GM11168 (cell line): ENCODE results near the gene PYHIN1.
"Not testable (repeated sequence)": the region's sequence is repeated elsewhere in the genome, so short reads cannot be mapped to it uniquely, and the experiment has no call there.

ENCODE experiments used
- in situ Hi-C: fragments of 300-500 bp; cut with MboI; formaldehyde crosslinking; loops from one replicate; pipeline ENCODE4 v1.12.0; 2022; ENCODE audit warnings: low sequenced_read_pairs; ENCODE audit not compliant: unreplicated experiment

PYHIN1 gene

DNA sequence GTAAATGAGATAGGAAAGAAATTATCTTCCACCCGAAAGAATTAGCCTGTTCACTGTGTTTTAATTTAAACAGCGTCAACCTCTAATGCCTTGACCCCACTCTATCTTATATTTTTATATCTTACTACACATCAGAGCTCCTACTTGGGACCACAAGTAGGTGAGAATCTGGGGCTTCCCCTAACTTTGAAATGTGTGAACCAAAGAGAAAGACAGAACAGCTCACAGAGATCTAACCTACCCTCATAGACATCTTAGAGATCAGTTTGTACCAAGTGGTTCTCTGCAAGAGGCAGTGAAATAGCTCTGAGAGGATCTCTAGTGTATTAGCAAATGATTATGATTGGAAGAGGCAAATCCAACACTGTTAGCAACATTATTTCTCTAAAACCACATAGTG, 47.4 kb downstream of the PYHIN1 start:
- in situ Hi-C loops: no loop called here

DNA sequence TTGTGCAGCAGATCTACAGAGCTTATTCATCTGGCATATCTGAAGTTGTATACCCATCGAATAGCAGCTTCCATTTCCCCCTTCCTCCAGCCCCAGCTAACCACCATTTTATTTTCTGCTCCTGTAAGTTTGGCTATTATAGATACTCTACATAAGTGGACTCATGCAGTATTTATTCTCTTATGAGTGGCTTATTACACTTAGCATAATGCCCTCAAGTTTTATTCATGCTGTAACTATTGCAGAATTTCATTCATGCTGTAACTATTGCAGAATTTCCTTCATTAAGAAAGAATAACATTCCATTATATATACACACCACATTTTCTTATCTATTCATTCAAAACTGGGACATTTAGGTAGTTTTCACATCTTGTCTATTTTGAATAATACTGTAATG, 47.9 kb downstream of the PYHIN1 start:
- in situ Hi-C loops: no loop called here

- in situ Hi-C loops: loop anchor here (10.0 kb wide), 1 partner anchor 188 kb away; no protein-coding TSS in a partner anchor
These were observed 51.9 kb downstream of the PYHIN1 start for GRCh38 chr1:158983235-158983634.

DNA sequence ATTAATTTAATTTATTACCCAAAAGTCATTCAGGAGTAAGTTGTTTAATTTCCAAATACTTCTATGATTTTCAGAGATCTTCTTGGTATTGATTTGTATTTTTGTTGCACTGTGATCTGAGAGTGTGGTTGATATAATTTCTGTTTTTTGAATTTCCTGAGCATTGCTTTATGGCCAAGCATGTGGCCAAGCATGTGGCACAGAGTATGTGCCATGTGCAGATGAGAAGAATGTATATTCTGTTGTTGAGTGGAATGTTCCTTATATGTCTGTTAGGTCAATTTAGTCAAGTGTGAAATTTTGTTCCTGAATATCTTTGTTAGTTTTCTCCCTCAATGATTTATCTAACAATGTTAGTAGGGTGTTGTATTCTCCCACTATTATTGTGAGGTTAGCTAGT, 53.0 kb downstream of the PYHIN1 start:
- in situ Hi-C loops: loop anchor here (10.0 kb wide), 1 partner anchor 190 kb away; no protein-coding TSS in a partner anchor

DNA sequence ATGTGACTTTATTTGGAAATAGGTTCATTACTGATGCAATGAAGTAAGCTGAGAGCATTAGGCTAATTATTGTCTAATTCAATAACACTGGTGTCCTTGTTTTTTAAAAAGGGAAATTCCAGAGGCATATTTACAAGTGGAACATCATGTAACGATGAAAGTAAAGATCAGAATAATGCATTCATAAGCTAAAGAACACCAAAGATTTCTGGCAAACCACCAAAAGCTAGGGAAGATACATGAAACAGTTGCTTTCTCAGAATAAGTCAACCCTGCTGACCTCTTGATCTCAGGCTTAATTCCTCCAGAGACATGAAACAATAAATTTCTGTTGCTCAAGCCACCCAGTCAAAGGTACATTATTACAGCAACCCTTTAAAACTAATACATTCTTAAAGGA, 58.1 kb downstream of the PYHIN1 start:
- in situ Hi-C loops: loop anchor here (10.0 kb wide), 1 partner anchor 195 kb away; no protein-coding TSS in a partner anchor

GRCh38 chr1:158992787-158993312, 61.5 kb downstream of the PYHIN1 start:
- in situ Hi-C loops: loop anchor here (10.0 kb wide), 1 partner anchor 488 kb away; no protein-coding TSS in a partner anchor

DNA sequence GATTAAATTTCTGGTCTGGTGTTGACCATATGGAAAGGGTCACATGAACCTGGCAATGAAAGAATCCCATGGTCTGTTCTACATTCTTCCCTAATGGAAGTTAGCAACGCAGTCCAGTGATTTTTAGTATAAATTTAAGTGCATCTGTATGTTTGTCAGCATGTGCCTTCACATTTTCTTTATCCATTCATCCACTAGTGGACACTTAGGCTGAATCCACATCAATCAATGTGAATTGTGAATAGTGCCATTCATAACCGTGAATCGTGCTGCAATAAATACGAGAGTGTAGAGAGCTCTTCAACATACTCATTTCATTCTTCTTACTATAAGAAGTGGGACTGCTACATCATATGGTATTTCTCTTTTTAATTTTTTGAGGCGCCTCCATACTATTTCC, 65.6 kb downstream of the PYHIN1 start:
- in situ Hi-C loops: loop anchor here (10.0 kb wide), 1 partner anchor 492 kb away; no protein-coding TSS in a partner anchor

GRCh38 chr1:158998037-158998780, 66.9 kb downstream of the PYHIN1 start:
- in situ Hi-C loops: loop anchor here (10.0 kb wide), 1 partner anchor 493 kb away; no protein-coding TSS in a partner anchor

DNA sequence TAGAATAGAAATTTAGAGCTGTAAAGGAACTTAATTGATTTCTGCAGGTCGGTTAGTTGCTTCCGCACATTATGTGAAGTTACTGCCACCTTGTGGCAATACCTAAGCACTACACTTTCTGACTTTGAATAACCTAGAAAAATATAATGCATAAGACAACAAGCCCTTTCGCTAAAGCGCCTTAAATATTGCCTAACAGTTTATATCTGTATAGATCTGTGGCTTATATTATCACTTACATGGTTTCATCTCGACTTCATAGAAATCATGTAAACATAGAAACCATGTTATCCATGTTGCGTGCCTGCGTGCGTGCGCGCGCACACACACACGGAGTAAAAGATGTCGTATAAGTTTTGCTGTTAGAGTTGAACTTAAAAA, 67.4 kb downstream of the PYHIN1 start:
- in situ Hi-C loops: loop anchor here (10.0 kb wide), 1 partner anchor 494 kb away; no protein-coding TSS in a partner anchor

DNA sequence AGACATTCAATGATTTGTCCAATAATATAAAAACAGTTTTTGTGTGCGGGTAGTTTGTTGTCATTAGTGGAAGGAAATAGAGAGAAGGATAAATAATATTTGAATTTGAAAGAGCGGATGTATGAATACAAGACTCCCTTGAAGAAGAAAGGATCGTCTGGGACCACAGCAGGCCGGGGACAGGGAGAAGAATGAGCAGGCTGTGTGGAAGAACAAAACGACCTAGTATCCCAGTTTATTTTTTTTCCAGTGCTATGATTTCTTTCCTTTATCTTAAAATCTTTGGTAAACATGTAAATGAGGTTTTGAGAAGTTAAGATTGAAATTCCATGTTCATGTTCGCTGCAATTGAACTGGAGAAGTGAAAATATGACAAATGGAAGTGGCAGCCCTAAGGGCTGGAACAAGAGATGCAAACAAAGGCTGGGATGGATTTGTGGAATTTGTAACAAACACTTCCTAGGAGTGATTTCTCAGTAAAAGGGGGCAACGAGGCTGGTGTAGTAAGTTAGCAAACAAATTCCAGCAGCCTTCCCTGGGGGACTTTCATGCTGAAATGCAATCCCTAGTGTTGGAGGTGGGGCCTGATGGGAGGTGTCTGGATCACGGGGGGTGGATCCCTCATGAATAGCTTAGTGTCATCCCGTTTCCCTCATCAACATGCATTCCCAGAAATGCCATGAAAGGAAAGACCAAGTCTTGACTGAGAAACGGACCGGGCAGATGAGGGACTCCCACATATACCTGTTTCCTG, 68.1 kb downstream of the PYHIN1 start:
- in situ Hi-C loops: loop anchor here (10.0 kb wide), 1 partner anchor 495 kb away; no protein-coding TSS in a partner anchor

DNA sequence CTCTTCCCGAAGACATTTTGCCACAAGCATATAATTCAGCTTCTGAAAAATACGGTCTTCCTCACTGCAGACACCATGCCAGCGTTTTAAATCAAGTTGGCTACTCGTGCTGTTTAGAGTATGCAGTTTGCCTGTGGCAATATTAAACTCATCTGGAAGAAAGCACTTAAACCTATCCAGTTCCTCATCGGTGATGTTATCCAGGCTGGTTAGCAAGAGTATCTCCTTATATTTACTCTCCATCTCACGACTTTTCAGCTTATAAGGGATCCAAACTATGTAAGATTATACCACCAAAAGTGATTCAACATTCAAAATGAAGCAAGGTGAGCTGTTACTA, 68.7 kb downstream of the PYHIN1 start:
- in situ Hi-C loops: no loop called here

DNA sequence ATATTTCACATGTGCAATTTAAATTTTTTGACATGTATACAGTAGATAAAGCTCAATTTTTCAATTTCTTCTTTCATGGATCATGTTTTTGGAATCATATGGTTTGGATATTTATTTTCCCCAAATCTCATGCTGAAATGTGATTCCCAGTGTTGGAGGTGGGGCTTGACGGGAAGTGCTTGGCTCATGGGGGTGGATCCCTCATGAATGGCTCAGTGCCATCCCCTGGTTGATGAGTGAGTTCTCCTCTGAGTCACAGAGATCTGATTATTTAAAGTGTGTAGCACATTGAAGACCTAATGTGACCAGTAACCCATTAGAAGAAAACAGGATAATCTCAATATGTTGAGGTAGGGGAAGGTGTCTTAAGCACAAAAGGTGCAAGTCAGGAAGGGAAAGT, 69.3 kb downstream of the PYHIN1 start:
- in situ Hi-C loops: no loop called here

DNA sequence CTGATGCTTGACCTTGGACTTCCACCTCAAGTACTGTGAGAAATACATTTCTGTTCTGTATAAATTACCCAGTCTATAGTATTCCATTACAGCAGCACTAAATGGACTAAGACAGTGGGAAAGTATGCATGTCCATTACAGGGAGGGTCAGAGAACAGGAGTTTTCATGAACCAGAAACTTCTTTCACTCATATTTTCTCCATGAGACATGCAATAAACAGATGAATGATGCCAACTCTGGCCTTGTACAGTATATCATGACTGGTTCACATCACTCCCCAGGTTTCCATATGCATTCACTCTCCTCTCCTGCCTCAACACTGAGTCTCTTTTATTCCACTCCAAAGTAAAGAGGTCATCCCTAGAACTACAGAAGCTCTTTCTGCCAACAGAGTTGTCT, 73.8 kb downstream of the PYHIN1 start:
- in situ Hi-C loops: no loop called here

DNA sequence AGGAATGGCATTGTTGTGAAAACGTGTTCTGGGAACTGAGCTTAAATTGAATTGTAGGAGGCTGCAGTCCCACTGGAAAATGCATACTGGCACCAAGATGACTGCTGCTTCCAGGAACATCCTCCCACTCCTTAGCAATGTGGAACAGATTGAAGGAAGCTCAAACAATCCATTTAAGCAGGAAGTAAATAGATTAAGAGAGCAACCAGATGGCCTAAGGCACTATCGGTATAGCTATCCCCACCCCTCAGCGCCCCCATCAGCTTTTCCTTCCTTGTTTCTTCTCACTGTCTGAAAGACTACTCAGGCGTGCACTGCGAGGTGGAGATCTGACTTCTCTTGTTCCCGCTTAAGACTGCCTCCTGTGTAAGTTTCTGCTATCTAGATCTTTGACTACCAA, 74.3 kb downstream of the PYHIN1 start:
- in situ Hi-C loops: no loop called here

- in situ Hi-C loops: not testable (repeated sequence)
These were observed 75.0 kb downstream of the PYHIN1 start for GRCh38 chr1:159006210-159006807.

DNA sequence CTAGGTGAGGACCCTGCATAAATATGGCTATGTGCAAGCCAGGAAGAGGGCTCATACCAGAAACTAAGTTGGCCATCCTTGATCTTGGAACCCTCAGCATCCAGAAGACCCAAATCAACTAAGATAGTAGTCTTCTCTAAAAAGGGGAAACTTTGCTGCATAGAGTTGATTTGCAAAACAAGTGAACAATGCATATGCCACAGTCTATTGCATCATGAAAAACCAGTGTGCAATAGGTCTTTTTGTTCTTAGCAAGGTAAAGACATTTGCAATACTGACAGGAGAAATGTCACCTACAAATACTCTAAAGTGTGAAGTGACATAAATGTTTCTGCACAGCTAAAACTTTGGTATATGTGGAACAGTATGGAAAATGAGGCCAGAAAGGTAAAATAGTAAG, 76.4 kb downstream of the PYHIN1 start:
- in situ Hi-C loops: no loop called here

DNA sequence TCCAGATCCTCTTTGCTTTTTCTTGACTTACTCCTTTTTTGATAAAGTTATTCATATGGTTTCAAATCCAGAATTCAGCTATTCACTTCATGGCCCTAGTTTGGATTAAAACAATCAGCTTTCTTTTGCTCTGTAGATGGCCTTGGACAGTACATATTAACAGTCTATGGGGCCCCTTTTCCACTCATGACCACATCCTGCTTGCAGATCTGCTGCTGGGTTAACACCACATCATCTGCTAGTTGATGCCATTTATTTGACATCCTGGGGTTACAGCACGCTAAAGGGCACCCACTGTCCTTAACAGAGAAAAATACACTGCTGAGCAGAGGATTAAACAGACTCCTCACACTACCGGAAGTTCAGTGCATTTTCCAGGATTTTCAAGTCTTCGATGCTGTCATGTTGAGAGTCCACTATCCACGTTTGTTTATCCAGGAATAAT, 77.4 kb downstream of the PYHIN1 start:
- in situ Hi-C loops: no loop called here

GRCh38 chr1:159009287-159009686, 77.9 kb downstream of the PYHIN1 start:
- in situ Hi-C loops: no loop called here

DNA sequence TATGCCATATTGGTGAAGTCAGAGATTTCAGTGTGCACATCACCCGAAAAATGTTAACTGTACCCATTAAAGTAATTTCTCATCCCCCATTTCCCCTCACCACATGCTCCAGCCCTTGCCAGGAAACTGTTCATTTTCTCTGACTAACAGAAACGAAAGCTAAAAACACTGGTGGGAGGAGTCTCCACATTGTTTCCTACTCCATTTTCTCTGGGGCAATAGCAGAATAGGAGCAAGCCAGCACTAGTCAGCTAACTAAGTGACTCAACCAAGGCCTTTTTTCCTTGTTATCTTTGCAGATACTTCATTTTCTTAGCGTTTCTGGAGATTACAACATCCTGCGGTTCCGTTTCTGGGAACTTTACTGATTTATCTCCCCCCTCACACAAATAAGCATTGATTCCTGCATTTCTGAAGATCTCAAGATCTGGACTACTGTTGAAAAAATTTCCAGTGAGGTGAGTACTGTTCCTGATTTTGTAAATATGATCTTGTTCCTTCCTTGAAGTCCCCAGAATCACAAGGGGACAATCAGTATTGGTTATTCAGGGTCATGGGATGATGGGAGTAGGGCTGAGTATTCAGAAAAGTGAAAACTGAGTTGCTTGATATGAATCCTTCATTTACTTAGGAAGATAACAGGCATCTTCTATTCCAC, 78.5 kb downstream of the PYHIN1 start, which contains the start of gene IFI16:
TSS of gene IFI16 (plus strand) at position 204 of the 658 bp plus-strand sequence. CDS start 4,774 bp downstream, outside the sequence.
- in situ Hi-C loops: no loop called here

- in situ Hi-C loops: no loop called here
These were observed 79.0 kb downstream of the PYHIN1 start for GRCh38 chr1:159010391-159010790.
